GM12878 (cell line): Measurements from ENCODE around the gene MAGEA6. TPM values are rescaled to one million over a fixed set of nuclear protein-coding genes. Genes with fewer than 3 reads are reported as not detected.
"Not testable (repeated sequence)": the region's sequence is repeated elsewhere in the genome, so short reads cannot be mapped to it uniquely, and the experiment has no call there.

Experiments
- ATAC-seq: fragments of 200-7000 bp; cut with Tn5 transposase; 3 replicates; pipeline ENCODE4 v1.9.1; 2020; ENCODE audit warnings: mild to moderate bottlenecking, moderate library complexity
- BruUV-seq: library from RNA; stranded (reverse); fragments of 400-500 nt; replicated peaks from 2 replicates; lab custom pipeline; 2021; lab: Mats Ljungman, UMichigan
- CTCF ChIA-PET: fragments of 300-600 bp; sonication (Branson Sonifier 250); formaldehyde crosslinking; extraction: SDS; loops from one replicate; lab custom pipeline; 2021; ENCODE audit warnings: inconsistent platforms; lab: Yijun Ruan, JAX
- POLR2A ChIA-PET: fragments of 350-600 bp; formaldehyde crosslinking; extraction: SDS; loops from one replicate; lab custom pipeline; 2021; ENCODE audit warnings: inconsistent platforms; lab: Charles Lee
- RAD21 ChIA-PET: fragments of 300-600 bp; sonication (Branson Sonifier 250); formaldehyde crosslinking; loops from one replicate; lab custom pipeline; 2023; ENCODE audit warnings: antibody characterized with exemption; ENCODE audit not compliant: unreplicated experiment; lab: Charles Lee
- SMC1A ChIA-PET: fragments of 300-600 bp; sonication (Branson Sonifier 250); formaldehyde crosslinking; loops from one replicate; lab custom pipeline; 2023; ENCODE audit not compliant: unreplicated experiment, uncharacterized antibody; lab: Charles Lee
- DNase-seq: peaks from one replicate; pipeline ENCODE4 v3.0.0-alpha.2; 2011; ENCODE audit warnings: low read depth, low spot score
- FAIRE-seq: peaks from 3 replicates; lab custom pipeline; 2011; peaks lifted over from hg19 to GRCh38; lab: Jason Lieb, UNC
- H2AFZ ChIP-seq: 2 replicates; pipeline ENCODE4 v1.6.0; 2011; ENCODE audit warnings: low read depth, low read length, control low read depth; ENCODE audit not compliant: control insufficient read depth
- H3K27ac ChIP-seq: 2 replicates; pipeline ENCODE4 v1.5.1; 2011; ENCODE audit warnings: control low read depth; ENCODE audit not compliant: control insufficient read depth, insufficient read depth
- H3K27me3 ChIP-seq, 2 experiments: replicated peaks in 1 of 2; 2 replicates each; pipeline versions ENCODE4 v1.6.0 to v1.6.1; 2011; ENCODE audit warnings: low read length in 1 of 2; ENCODE audit not compliant: control insufficient read depth in 2 of 2, insufficient read depth in 2 of 2
- H3K36me3 ChIP-seq, 2 experiments: 2 replicates each; pipeline ENCODE4 v1.5.1; 2011; ENCODE audit warnings: low read length in 1 of 2; ENCODE audit not compliant: control insufficient read depth in 2 of 2, insufficient read depth in 2 of 2
- H3K4me1 ChIP-seq: 2 replicates; pipeline ENCODE4 v1.6.1; 2011; ENCODE audit warnings: mild to moderate bottlenecking, low read length, moderate library complexity, mixed read lengths; ENCODE audit not compliant: control insufficient read depth, insufficient read depth
- H3K4me2 ChIP-seq: 2 replicates; pipeline ENCODE4 v1.6.0; 2011; ENCODE audit warnings: control low read depth; ENCODE audit not compliant: control insufficient read depth, insufficient read depth
- H3K4me3 ChIP-seq: fragments of 200-600 bp; sonication (generic); 2 replicates; pipeline ENCODE4 v1.5.1; 2016
- H3K79me2 ChIP-seq: 2 replicates; pipeline ENCODE4 v1.6.0; 2011; ENCODE audit warnings: low read length; ENCODE audit not compliant: control insufficient read depth, insufficient read depth
- H3K9ac ChIP-seq: 2 replicates; pipeline ENCODE4 v1.8.0; 2011; ENCODE audit warnings: low read length, control low read depth, mixed read lengths; ENCODE audit not compliant: control insufficient read depth, insufficient read depth
- H3K9me3 ChIP-seq: replicated peaks from 3 replicates; pipeline ENCODE4 v1.5.1; 2011; ENCODE audit warnings: mild to moderate bottlenecking, low read length; ENCODE audit not compliant: control insufficient read depth, insufficient read depth
- H4K20me1 ChIP-seq: 2 replicates; pipeline ENCODE4 v1.6.0; 2011; ENCODE audit not compliant: control insufficient read depth, insufficient read depth
- CHD4 ChIP-seq: fragments of 200-600 bp; sonication (generic); IDR thresholded peaks from 2 replicates; pipeline ENCODE4 v1.6.1; 2016; ENCODE audit warnings: mild to moderate bottlenecking
- CREM ChIP-seq: IDR thresholded peaks from 2 replicates; pipeline ENCODE4 v1.6.1; 2014; ENCODE audit warnings: antibody characterized with exemption, low read depth
- ESRRA ChIP-seq: IDR thresholded peaks from 2 replicates; pipeline ENCODE4 v1.6.1; 2012; ENCODE audit warnings: mild to moderate bottlenecking, low read length, improper control_type of control experiment
- EZH2 ChIP-seq: IDR thresholded peaks from 2 replicates; pipeline ENCODE4 v1.6.1; 2012; ENCODE audit warnings: low read depth, mild to moderate bottlenecking, control low read depth, inconsistent platforms, low read length, borderline replicate concordance; ENCODE audit not compliant: control insufficient read depth
- JUNB ChIP-seq: IDR thresholded peaks from 2 replicates; pipeline ENCODE4 v1.6.1; 2016; ENCODE audit warnings: antibody characterized with exemption, mild to moderate bottlenecking
- LARP7 ChIP-seq: fragments of 450-650 bp; IDR thresholded peaks from 2 replicates; pipeline ENCODE4 v1.6.1; 2017; ENCODE audit warnings: mild to moderate bottlenecking
- MEF2B ChIP-seq: fragments of 450-650 bp; IDR thresholded peaks from 2 replicates; pipeline ENCODE4 v1.6.1; 2018; ENCODE audit warnings: mild to moderate bottlenecking, moderate library complexity; ENCODE audit not compliant: partially characterized antibody, poor library complexity, severe bottlenecking
- POLR2A ChIP-seq: IDR thresholded peaks from 2 replicates; pipeline ENCODE4 v1.6.1; 2011; ENCODE audit warnings: low read depth, mild to moderate bottlenecking, low read length
- POLR2AphosphoS2 ChIP-seq: IDR thresholded peaks from 2 replicates; pipeline ENCODE4 v1.6.1; 2011; ENCODE audit warnings: low read depth, mild to moderate bottlenecking, low read length, improper control_type of control experiment, moderate library complexity
- RAD51 ChIP-seq: fragments of 450-650 bp; IDR thresholded peaks from 2 replicates; pipeline ENCODE4 v1.6.1; 2016; ENCODE audit warnings: moderate library complexity, mild to moderate bottlenecking, inconsistent platforms
- SIN3A ChIP-seq: IDR thresholded peaks from 2 replicates; pipeline ENCODE4 v1.6.1; 2012; ENCODE audit warnings: low read depth, low read length, improper control_type of control experiment
- SUPT20H ChIP-seq: IDR thresholded peaks from 2 replicates; pipeline ENCODE4 v1.6.1; 2011; ENCODE audit warnings: low read depth, mild to moderate bottlenecking, low read length, moderate library complexity, borderline replicate concordance; ENCODE audit not compliant: control insufficient read depth
- TCF3 ChIP-seq: IDR thresholded peaks from 2 replicates; pipeline ENCODE4 v1.6.1; 2012; ENCODE audit warnings: low read depth, mild to moderate bottlenecking, low read length, borderline replicate concordance; ENCODE audit not compliant: insufficient read depth
- WGBS: methylation state at CpG from one replicate; pipeline ENCODE4 v1.1.6; 2016; ENCODE audit warnings: low lambda C conversion rate; ENCODE audit not compliant: insufficient replicate concordance, insufficient coverage; ENCODE audit errors: missing lambda C conversion rate; 5-methylcytosine and 5-hydroxymethylcytosine counted together
- in situ Hi-C: fragments of 300-500 bp; cut with MboI; formaldehyde crosslinking; loops from 9 replicates; pipeline ENCODE4 v1.14.3; 2018; ENCODE audit warnings: mixed read lengths
- intact Hi-C: fragments of 100-400 bp; cut with micrococcal nuclease; formaldehyde crosslinking; loops from one replicate; pipeline ENCODE4 v1.14.2; 2022; ENCODE audit not compliant: unreplicated experiment
- polyA plus RNA-seq, 11 experiments: library from polyadenylated mRNA; depleted of rRNA in 4 of 11; unstranded in 6 of 11; stranded (reverse) in 5 of 11; fragments of >200 nt; fragmentation: Nextera tagmentation in 4 of 11; fragmentation: Illumina TruSeq in 1 of 11; extraction: Ambion mirVana in 4 of 11; extraction: Trizol in 1 of 11; gene quantifications; 1 replicate in 1 of 11; 2 replicates in 10 of 11; pipeline versions ENCODE4 v1.2.1 to v1.2.3, GENCODE V29; 2011 to 2016; ENCODE audit warnings: inconsistent platforms in 2 of 11, missing spikeins in 2 of 11, low read depth in 1 of 11
- total RNA-seq, 4 experiments: library from RNA; depleted of rRNA in 3 of 4; stranded (reverse); fragments of >200 nt in 3 of 4; fragmentation: Illumina TruSeq in 1 of 4; extraction: Trizol in 1 of 4; gene quantifications; 2 replicates each; pipeline versions ENCODE4 v1.2.1 to v1.2.3, GENCODE V29; 2013 to 2021

MAGEA6 gene
- total and polyA plus RNA-seq, 10 of the 15 experiments (the other 5 are each of a cell fraction or from before 2014, with no cell fraction given): 0.38 to 2.7 TPM; not detected in 8

- H3K4me3 ChIP-seq, POLR2A ChIA-PET, H4K20me1 ChIP-seq, FAIRE-seq, BruUV-seq, H3K9me3 ChIP-seq, H2AFZ ChIP-seq, H3K9ac ChIP-seq, DNase-seq, ATAC-seq, RAD21 ChIA-PET, H3K4me1 ChIP-seq, H3K4me2 ChIP-seq, H3K36me3 ChIP-seq, H3K27me3 ChIP-seq, CTCF ChIA-PET, H3K27ac ChIP-seq, SMC1A ChIA-PET, H3K79me2 ChIP-seq, intact Hi-C loops, in situ Hi-C loops: not testable (repeated sequence)
- WGBS: 23% methylated on average over 12 of the region's 12 CpGs
These were observed 33.0 kb downstream of the MAGEA6 start for GRCh38 chrX:152736528-152736927.

DNA sequence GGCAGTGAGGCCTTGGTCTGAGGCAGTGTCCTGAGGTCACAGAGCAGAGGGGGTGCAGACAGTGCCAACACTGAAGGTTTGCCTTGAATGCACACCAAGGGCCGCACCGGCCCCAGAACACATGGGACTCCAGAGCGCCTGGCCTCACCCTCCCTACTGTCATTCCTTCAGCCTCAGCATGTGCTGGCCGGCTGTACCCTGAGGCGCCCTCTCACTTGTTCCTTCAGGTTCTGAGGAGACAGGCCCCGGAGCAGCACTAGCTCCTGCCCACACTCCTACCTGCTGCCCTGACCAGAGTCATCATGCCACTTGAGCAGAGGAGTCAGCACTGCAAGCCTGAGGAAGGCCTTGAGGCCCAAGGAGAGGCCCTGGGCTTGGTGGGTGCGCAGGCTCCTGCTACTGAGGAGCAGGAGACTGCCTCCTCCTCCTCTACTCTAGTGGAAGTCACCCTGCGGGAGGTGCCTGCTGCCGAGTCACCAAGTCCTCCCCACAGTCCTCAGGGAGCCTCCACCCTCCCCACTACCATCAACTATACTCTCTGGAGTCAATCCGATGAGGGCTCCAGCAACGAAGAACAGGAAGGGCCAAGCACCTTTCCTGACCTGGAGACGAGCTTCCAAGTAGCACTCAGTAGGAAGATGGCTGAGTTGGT lies 33.5 kb downstream of the MAGEA6 start:
- ChIA-PET SMC1A (no interaction called here), CTCF (no interaction called here), POLR2A (no interaction called here), RAD21 (no interaction called here)
- Histone ChIP-seq H3K36me3 (no peaks in the 10 kb centered on the region), H3K27me3 (no peaks in the 10 kb centered on the region), H3K27ac (no peak overlapping the region), H3K79me2 (no peaks in the 10 kb centered on the region), H3K4me2 (no peak overlapping the region), H3K4me1 (no peaks in the 10 kb centered on the region), H3K9me3 (no peaks in the 10 kb centered on the region), H2AFZ (no peak overlapping the region), H4K20me1 (no peaks in the 10 kb centered on the region), H3K4me3 (no peak overlapping the region), H3K9ac (no peak overlapping the region)
- no peak for FAIRE-seq
- ATAC-seq: no peak
- no peak for DNase-seq
- BruUV-seq: no TSS peak
- in situ Hi-C loops (no loop called here), intact Hi-C loops (no loop called here)
- 46% methylated on average over 12 of the region's 12 CpGs for WGBS
- TF ChIP-seq TCF3 (no peak), POLR2A (no peak), ESRRA (no peak), RAD51 (no peak), POLR2AphosphoS2 (no peak), SIN3A (no peak), LARP7 (no peak), CREM (no peak), MEF2B (no peak), EZH2 (no peak), CHD4 (no peak), SUPT20H (no peak), JUNB (no peak)
